Neural cell (in vitro differentiated cells): Measurements from ENCODE around the gene TET2. TPM values are rescaled to one million over a fixed set of nuclear protein-coding genes. Genes with fewer than 3 reads are reported as not detected.

Experiments used
- H2AFZ ChIP-seq: fragments of 200-600, 300-800 bp; sonication (generic), shearing (Covaris generic); 2 replicates; pipeline ENCODE4 v1.6.0; 2014; ENCODE audit warnings: low read depth, mild to moderate bottlenecking, antibody characterized with exemption, low read length, moderate library complexity
- H3F3A ChIP-seq: fragments of 200-600 bp; shearing (Covaris generic); 2 replicates; pipeline ENCODE4 v1.6.1; 2016; ENCODE audit warnings: mild to moderate bottlenecking, moderate library complexity, mixed read lengths, antibody characterized with exemption, low read length; ENCODE audit not compliant: insufficient read depth, poor library complexity, severe bottlenecking
- H3K27ac ChIP-seq: fragments of 200-600, 300-800 bp; sonication (generic), shearing (Covaris generic); 2 replicates; pipeline ENCODE4 v1.5.1; 2014; ENCODE audit warnings: mild to moderate bottlenecking, low read length, moderate library complexity
- H3K27me3 ChIP-seq: fragments of 300-800, 200-600 bp; sonication (generic), shearing (Covaris generic); 2 replicates; pipeline ENCODE4 v1.6.0; 2014; ENCODE audit warnings: mild to moderate bottlenecking, low read depth, low read length, moderate library complexity; ENCODE audit not compliant: insufficient read depth
- H3K36me3 ChIP-seq: fragments of 300-800, 200-600 bp; sonication (generic), shearing (Covaris generic); 2 replicates; pipeline ENCODE4 v1.5.1; 2014; ENCODE audit warnings: mild to moderate bottlenecking, antibody characterized with exemption, low read length, moderate library complexity; ENCODE audit not compliant: insufficient read depth
- H3K4me2 ChIP-seq: fragments of 300-800, 200-600 bp; sonication (generic), shearing (Covaris generic); 2 replicates; pipeline ENCODE4 v1.6.0; 2014; ENCODE audit warnings: mild to moderate bottlenecking, low read length
- H3K4me3 ChIP-seq: fragments of 300-800, 200-600 bp; sonication (generic), shearing (Covaris generic); 2 replicates; pipeline ENCODE4 v1.5.1; 2014; ENCODE audit warnings: mild to moderate bottlenecking, low read length, moderate library complexity
- H3K79me2 ChIP-seq: fragments of 200-600 bp; shearing (Covaris generic); replicated peaks from 2 replicates; pipeline ENCODE4 v1.6.0; 2014; ENCODE audit warnings: mild to moderate bottlenecking, low read length, moderate library complexity; ENCODE audit not compliant: insufficient read depth
- H3K9ac ChIP-seq: fragments of 300-800, 200-600 bp; sonication (generic), shearing (Covaris generic); 2 replicates; pipeline ENCODE4 v1.6.1; 2016; ENCODE audit warnings: mild to moderate bottlenecking, low read length, mixed read lengths
- H3K9me2 ChIP-seq: fragments of 200-600 bp; shearing (Covaris generic); 2 replicates; pipeline ENCODE4 v1.6.1; 2016; ENCODE audit warnings: mild to moderate bottlenecking, low read length, mixed read lengths; ENCODE audit not compliant: insufficient read depth
- H3K9me3 ChIP-seq: fragments of 200-600, 300-800 bp; sonication (generic), shearing (Covaris generic); 2 replicates; pipeline ENCODE4 v1.6.1; 2016; ENCODE audit warnings: mild to moderate bottlenecking, mixed run types, low read length, moderate library complexity, mixed read lengths
- H4K20me1 ChIP-seq: fragments of 200-600 bp; shearing (Covaris generic); 2 replicates; pipeline ENCODE4 v1.6.1; 2016; ENCODE audit warnings: mild to moderate bottlenecking, mixed run types; ENCODE audit not compliant: insufficient read depth
- EP300 ChIP-seq: fragments of 450-650 bp; conservative IDR thresholded peaks from 2 replicates; pipeline ENCODE4 v1.6.1; 2014; ENCODE audit warnings: antibody characterized with exemption, mild to moderate bottlenecking, moderate library complexity; ENCODE audit not compliant: poor library complexity, severe bottlenecking
- EZH2 ChIP-seq: fragments of 200-600, 300-800 bp; shearing (Covaris generic), sonication (generic); IDR thresholded peaks from 2 replicates; pipeline ENCODE4 v1.6.1; 2014; ENCODE audit warnings: antibody characterized with exemption, low read length, borderline replicate concordance, mild to moderate bottlenecking; ENCODE audit not compliant: insufficient read depth, poor library complexity, severe bottlenecking
- MXI1 ChIP-seq: fragments of 450-650 bp; conservative IDR thresholded peaks from 2 replicates; pipeline ENCODE4 v1.6.1; 2014; ENCODE audit warnings: antibody characterized with exemption, mild to moderate bottlenecking; ENCODE audit not compliant: poor library complexity, severe bottlenecking
- POLR2AphosphoS5 ChIP-seq: IDR thresholded peaks from 2 replicates; pipeline ENCODE4 v1.6.1; 2012
- RAD21 ChIP-seq: fragments of 450-650 bp; conservative IDR thresholded peaks from 2 replicates; pipeline ENCODE4 v1.6.1; 2014; ENCODE audit warnings: antibody characterized with exemption, mild to moderate bottlenecking, moderate library complexity
- SMC3 ChIP-seq: fragments of 450-650 bp; conservative IDR thresholded peaks from 2 replicates; pipeline ENCODE4 v1.6.1; 2014; ENCODE audit warnings: antibody characterized with exemption, mild to moderate bottlenecking, moderate library complexity; ENCODE audit not compliant: poor library complexity
- TAF1 ChIP-seq: IDR thresholded peaks from 2 replicates; pipeline ENCODE4 v1.6.1; 2012; ENCODE audit warnings: low read depth
- polyA plus RNA-seq: library from polyadenylated mRNA; depleted of rRNA; stranded (reverse); fragments of >200 nt; gene quantifications from 2 replicates; pipeline ENCODE4 v1.2.3, GENCODE V29; 2014
- TF ChIP-seq, protein P1 (sequence below): fragments of 450-650 bp; IDR thresholded peaks from 2 replicates; pipeline ENCODE4 v1.5.1; 2014; ENCODE audit warnings: antibody characterized with exemption, mild to moderate bottlenecking, moderate library complexity; ENCODE audit not compliant: poor library complexity, severe bottlenecking
- TF ChIP-seq, protein P2 (sequence below): IDR thresholded peaks from 2 replicates; pipeline ENCODE4 v1.6.1; 2012; ENCODE audit warnings: borderline replicate concordance

The TET2 gene
- polyA plus RNA-seq, 1 donor from 2014 or later: 27.1 TPM

DNA sequence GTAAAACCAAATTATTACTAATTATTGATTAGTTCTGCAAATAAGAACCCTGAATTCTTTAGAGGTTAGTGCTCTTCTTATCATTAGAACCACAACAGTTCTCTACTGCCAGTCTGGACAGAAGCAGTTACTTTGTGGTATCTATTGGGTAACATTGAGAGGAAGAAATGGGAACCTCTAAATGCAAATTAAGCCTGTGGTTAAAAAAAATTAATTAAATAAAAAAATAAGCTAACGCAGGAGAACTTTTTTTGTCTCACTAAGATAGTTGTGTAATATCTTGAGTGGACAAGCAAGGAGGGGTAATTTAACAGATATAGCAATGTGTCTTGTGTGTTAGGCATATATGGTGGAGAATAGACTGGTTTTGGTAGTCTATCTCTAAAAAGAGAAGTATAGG, 32.9 kb upstream of the TET2 start:
- H2AFZ ChIP-seq: no peak overlapping the region
- no peaks in the 10 kb centered on the region for H3F3A ChIP-seq
- no peaks in the 10 kb centered on the region for H3K9me2 ChIP-seq
- no peak overlapping the region for H3K27ac ChIP-seq
- H3K36me3 ChIP-seq: no peaks in the 10 kb centered on the region
- no peak overlapping the region for H3K9ac ChIP-seq
- no peaks in the 10 kb centered on the region for H3K27me3 ChIP-seq
- no peaks in the 10 kb centered on the region for H4K20me1 ChIP-seq
- H3K4me2 ChIP-seq: no peak overlapping the region
- no peaks in the 10 kb centered on the region for H3K79me2 ChIP-seq
- no peaks in the 10 kb centered on the region for H3K9me3 ChIP-seq
- TF ChIP-seq, protein P1, sequence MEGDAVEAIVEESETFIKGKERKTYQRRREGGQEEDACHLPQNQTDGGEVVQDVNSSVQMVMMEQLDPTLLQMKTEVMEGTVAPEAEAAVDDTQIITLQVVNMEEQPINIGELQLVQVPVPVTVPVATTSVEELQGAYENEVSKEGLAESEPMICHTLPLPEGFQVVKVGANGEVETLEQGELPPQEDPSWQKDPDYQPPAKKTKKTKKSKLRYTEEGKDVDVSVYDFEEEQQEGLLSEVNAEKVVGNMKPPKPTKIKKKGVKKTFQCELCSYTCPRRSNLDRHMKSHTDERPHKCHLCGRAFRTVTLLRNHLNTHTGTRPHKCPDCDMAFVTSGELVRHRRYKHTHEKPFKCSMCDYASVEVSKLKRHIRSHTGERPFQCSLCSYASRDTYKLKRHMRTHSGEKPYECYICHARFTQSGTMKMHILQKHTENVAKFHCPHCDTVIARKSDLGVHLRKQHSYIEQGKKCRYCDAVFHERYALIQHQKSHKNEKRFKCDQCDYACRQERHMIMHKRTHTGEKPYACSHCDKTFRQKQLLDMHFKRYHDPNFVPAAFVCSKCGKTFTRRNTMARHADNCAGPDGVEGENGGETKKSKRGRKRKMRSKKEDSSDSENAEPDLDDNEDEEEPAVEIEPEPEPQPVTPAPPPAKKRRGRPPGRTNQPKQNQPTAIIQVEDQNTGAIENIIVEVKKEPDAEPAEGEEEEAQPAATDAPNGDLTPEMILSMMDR: no peak
- TF ChIP-seq RAD21 (no peak), EP300 (no peak), SMC3 (no peak), MXI1 (no peak), EZH2 (no peak), TAF1 (no peak)
- TF ChIP-seq, protein P2, sequence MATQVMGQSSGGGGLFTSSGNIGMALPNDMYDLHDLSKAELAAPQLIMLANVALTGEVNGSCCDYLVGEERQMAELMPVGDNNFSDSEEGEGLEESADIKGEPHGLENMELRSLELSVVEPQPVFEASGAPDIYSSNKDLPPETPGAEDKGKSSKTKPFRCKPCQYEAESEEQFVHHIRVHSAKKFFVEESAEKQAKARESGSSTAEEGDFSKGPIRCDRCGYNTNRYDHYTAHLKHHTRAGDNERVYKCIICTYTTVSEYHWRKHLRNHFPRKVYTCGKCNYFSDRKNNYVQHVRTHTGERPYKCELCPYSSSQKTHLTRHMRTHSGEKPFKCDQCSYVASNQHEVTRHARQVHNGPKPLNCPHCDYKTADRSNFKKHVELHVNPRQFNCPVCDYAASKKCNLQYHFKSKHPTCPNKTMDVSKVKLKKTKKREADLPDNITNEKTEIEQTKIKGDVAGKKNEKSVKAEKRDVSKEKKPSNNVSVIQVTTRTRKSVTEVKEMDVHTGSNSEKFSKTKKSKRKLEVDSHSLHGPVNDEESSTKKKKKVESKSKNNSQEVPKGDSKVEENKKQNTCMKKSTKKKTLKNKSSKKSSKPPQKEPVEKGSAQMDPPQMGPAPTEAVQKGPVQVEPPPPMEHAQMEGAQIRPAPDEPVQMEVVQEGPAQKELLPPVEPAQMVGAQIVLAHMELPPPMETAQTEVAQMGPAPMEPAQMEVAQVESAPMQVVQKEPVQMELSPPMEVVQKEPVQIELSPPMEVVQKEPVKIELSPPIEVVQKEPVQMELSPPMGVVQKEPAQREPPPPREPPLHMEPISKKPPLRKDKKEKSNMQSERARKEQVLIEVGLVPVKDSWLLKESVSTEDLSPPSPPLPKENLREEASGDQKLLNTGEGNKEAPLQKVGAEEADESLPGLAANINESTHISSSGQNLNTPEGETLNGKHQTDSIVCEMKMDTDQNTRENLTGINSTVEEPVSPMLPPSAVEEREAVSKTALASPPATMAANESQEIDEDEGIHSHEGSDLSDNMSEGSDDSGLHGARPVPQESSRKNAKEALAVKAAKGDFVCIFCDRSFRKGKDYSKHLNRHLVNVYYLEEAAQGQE: no peak
- H3K4me3 ChIP-seq: no peak overlapping the region

DNA sequence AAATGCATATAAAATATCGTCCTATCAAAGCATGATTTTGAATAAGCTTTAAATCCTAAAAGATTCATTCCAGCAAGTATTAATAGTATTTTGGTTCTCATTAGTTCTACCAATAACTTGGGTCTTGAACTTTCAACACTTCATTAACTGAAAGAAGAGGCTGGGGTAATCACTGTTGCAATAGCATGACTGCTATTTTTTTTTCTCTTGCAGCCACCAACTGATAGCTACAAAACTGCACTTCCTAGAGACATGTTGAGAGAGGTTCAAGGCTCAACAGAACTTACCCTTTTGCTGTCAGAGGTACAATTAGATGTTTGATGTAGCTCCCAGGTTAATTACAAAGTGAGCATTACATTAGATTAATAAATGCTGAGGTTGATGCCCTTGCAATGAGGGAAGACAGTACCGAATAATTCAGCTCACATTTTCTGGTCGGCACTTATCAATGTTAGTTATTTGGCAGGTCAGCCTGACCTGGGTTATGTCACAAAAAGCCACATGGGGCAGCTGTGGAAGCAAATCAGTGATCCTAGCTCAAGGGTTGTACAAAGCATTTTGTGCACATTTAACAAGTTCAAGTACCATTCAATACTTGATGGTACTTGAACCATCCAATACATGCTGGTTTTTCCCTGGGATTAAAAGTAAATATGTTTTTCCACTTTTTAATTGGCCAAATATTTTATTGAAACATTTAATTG, 29.9 kb upstream of the TET2 start:
- no peak overlapping the region for H3K27ac ChIP-seq
- no peaks in the 10 kb centered on the region for H4K20me1 ChIP-seq
- no peak overlapping the region for H2AFZ ChIP-seq
- H3K9me3 ChIP-seq: no peaks in the 10 kb centered on the region
- H3K36me3 ChIP-seq: no peaks in the 10 kb centered on the region
- no peaks in the 10 kb centered on the region for H3K9me2 ChIP-seq
- H3K79me2 ChIP-seq: no peaks in the 10 kb centered on the region
- TF ChIP-seq SMC3 (no peak), RAD21 (no peak), TAF1 (no peak), EP300 (no peak), MXI1 (no peak), EZH2 (no peak), POLR2AphosphoS5 (no peak)
- TF ChIP-seq, protein P1: no peak
- TF ChIP-seq, protein P2: no peak
- H3K27me3 ChIP-seq: no peaks in the 10 kb centered on the region
- H3K9ac ChIP-seq: no peak overlapping the region
- H3F3A ChIP-seq: no peaks in the 10 kb centered on the region
- H3K4me3 ChIP-seq: no peak overlapping the region
- no peak overlapping the region for H3K4me2 ChIP-seq
